ENCODE measurements around the gene SLC9A3.

Gene SLC9A3

DNA sequence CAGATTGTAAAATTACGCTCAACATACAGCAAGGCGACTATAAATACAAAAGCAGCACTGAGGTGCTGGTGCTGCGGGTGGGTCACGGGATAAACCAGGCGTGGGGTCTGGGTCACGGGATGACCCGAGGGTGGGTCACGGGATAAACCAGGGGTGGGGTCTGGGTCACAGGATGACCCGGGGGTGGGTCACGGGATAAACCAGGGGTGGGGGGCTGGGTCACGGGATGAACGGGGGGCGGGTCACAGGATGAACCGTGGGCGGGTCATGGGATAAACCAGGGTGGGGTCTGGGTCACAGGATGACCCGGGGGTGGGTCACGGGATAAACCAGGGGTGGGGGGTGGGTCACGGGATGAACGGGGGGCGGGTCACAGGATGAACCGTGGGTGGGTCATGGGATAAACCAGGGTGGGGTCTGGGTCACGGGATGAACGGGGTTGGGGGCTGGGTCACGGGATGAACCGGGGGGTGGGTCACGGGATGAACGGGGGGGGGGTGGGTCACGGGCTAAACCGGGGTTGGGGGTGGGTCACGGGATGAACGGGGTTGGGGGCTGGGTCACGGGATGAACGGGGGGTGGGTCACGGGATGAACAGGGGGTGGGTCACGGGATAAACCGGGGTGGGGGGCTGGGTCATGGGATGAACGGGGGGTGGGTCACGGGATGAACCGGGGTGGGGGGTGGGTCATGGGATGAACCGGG is 30.2 kb upstream of the SLC9A3 start:
- no peak for DNase-seq

DNA sequence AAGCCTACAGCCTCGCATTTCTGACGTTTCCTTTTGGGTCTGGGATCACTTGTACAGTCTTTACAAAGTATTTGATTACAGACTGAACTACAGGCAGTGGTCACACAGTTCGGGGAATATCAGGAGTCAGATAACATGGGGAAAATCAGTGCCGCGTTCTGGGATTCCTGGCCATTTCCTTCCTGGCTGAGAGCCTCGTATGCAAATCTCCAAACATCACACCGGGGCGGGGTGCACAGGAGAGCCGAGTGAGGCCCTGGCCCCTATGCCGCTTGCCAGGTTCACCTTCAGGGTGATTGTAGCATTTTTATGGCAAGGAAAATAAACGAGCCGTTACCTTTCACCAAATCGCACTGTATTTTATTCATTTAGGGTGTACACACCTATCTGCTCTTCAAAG is 29.6 kb upstream of the SLC9A3 start:
- no peak for DNase-seq

DNA sequence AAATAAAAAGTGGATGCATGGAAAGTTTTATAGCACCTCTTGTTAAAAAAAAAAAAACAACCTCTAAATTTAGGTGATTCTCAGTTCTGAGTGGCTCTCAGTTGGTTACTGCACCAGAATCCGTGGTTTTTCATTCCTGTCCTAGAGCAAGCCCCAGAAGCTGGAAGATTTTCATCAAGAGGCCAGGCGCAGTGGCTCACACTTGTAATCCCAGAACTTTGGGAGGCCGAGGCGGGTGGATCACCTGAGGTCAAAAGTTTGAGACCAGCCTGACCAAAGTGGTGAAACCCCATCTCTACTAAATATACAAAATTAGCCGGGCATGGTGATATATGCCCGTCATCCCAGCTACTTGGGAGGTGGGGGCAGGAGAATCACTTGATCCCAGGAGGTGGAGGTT is 27.2 kb upstream of the SLC9A3 start:
- DNase-seq, result no peak

DNA sequence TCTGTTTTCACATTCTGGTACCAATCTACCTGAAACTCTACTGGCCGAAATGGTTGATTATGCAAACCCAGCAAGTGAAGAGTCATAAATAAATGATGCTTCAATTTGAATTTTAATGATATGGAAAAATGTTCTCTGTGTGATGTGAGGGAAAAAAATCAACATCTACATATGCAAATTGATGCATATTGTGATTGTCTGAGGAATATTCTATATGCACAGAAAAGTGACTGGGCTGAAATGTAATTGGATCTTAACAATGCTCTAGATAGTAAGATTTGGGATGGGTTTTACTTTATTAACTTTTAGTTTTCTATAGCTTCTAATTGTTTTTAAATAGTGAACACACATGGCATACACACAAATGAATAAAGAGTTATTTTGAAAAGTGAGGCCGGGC is 25.0 kb upstream of the SLC9A3 start:
- no peak for DNase-seq

DNA sequence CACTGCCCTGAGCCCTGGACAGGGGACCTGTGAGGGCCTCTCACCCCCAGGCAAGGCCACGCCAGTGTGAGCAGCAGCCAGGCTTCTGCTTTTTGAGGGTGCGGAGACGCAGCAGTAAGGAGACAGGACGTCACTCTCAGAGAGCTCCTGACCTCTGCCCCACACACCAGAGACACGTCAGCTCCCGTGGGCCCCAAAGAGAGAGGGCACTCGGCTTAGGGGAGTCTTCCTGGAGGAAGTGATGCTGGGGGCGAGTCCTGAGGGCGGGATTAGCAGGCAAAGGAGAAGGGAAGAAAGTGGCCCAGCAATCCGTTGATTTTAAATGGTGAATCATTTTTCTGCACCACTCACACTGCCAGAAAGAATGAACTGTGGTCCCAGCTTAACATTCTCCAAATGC is 24.0 kb upstream of the SLC9A3 start:
- no peak for DNase-seq

DNA sequence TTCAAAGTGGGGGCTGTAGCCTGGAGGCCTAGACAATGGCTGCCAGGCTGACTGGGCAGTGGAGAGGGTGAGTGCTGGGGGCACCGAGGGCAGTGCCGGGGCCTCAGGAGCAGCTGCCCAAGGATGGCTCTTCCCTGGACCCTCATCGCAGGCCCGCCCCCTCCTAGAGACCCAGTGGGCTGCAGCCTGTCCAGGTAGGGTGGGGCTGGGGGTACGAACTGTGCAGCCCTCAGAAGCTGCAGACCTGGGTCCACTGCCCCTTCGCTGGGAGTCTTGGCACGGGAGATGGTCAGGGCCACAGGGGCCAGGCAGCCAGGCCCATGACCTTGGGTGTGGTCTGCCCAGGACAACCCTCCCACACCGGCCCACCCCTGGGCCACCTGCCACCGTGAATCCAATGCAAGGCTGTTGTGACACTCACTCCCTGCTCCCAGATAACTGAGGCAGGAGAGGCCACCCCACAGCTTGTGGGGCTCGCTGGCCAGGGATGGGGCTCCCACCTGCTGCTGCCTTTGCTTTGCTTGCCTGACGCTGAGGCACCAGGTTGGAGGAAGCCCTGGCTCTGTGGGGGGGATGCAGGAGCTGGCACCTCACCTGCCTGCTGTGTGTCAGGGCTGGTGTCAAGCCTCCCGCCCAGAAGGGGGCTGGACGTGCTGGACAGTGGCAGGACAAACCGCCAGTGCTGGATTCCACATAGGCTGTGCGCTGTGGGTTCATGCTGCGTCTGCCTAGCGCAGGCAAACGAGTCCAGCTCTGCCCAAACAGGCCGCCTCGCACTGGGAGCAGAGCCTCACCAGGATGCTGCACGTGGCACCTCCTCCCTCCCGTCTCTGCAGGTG is 23.1 kb upstream of the SLC9A3 start:
- DNase-seq, result no peak

DNA sequence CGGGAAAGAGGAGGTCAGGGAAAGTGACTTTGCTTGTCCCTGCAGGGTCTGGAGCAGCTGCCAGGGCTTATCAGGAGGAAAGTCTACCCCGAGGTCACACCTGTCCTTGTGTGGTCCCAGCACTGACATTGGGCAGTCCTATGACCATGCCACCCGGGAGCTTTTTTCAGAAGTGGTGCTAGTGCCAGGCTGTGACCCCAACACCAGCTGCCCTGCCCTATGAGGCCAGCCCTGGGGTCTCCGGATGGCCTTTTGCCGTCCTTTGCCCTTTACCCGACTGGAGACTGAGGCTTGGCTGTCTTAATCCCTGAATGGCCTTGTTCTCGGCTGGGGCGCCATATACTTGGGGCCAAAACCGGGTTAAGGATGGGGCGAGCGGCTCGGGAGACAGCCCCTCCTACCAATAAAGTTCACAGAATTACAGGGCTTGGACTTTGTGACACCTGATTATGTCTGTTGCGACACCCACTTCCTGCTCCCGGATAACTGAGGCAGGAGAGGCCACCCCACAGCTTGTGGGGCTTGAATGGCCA is 22.2 kb upstream of the SLC9A3 start:
- DNase-seq, result no peak

DNA sequence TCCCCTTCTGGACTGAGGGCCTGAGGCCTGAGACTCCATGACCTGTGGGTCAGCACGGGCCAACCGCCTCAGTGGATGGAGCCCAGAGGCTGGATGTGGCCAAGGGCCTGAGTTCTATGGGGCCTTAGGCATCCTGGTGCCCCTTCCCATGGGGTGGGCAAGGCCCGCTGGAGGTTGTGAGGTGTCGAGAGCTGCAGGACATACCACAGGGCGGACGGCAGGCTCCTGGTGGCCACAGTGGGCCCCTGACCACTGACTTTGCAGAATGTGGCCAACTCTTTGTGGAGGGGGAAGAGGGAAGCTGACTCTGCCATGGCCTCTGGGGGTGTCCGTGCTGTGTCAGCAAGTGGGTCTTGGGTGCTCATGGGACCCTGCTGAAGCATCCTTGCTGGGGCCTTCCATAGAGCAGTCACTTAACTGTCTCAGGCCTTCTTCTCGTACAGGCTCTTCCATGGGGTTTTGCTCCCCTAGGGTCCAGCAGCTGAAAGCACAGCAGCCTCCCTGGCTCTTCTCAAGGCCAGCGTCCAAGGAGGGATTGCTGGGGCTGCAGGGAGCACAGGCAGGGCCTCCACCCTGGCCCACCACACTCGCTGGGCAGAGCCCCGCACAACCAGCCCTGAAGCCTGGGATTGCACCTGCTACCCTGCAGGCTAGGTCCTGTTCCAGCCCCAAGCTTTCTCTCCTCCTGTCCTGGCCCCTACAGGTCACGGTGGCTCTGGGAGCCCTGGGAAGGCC is 21.6 kb upstream of the SLC9A3 start:
- DNase-seq, result no peak

DNA sequence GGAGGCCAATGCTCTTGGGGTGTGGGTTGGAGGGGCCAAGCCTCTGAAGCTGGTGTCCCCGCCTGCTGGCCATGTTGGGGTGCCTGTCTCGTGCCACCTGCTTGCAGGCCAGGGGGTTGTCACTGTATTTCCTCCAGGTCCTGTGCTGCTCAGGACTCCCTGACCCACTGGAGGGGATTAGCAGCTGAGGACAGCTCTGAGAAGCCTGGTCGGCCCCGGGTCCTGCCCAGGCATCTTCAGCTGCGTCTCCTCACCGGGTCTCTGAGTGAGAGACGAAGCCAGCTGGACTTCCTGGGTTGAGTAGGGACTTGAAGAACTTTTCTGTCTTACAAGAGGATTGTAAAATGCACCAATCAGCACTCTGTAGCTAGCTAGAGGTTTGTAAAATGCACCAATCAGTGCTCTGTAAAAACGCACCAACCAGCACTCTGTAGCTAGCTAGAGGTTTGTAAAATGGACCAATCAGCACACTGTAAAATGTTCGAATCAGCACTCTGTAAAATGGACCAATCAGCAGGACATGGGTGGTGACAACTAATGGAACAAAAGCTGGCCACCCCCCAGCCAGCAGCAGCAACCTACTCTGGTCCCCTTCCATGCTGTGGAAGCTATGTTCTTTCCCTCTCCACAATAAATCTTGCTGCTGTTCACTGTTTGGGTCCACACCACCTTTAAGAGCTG is 20.6 kb upstream of the SLC9A3 start:
- no peak for DNase-seq

DNA sequence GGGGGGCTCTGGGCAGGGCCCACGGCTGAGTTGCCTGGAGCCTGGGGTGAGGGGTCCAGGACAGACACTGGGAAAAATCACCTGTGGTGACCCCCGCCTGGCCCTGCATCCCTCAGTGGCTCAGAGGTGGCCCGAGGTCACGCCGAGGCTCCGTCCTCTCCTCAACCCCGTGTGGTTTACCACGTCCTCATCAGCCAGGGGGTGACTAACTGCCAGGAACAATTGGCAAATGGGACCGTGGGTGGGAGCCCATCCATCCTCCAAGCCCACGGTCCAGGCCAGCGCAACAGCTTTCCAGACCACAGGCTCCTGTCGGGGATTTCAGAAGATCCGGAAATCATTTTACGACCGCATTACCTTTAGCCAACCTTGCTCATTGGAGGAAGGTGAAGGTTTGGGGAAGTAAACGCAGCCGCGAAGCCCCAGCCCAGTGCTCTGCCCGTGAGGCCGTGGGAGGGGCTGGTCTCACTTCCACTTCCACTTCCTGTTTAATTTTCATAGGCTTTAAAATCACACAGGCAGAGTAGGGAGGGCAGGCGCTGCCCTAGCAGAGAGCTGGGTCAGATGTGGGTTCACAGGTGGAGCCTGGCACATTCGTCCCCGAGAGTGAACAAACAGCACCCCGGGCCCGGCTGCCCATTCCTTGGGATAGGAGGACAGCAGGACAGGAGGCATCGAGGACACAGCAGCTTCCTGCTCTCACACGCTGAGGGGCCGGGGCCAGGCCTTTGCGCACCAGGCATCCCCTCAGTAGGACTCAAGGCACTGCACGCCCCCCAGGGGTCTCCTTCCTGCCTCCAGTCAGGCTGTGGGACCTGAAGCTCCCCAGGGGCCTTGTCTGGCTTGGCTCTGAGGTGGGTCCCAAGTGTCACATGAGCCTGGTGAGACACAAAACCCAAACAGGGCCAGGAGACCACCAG is 19.8 kb upstream of the SLC9A3 start:
- DNase-seq, result no peak

DNA sequence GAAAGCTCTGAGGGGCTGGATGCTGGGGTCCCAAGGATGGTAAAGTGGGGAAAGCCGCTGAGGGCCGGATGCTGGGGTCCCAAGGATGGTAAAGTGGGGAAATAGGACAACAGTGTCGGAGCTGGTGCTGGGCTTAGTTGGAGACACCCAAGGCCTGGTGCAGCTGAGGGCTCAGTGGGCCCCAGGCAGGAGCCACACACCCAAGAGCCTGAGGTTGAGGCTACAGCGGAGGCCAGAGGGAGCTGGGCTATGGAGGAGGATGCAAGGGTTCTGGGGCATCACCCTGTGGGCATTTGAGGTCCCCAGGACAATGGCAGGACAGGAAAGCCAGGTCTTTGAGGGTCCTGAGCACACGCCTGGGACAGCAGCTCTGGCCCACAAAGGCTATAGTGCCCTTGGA is 19.1 kb upstream of the SLC9A3 start:
- no peak for DNase-seq

DNA sequence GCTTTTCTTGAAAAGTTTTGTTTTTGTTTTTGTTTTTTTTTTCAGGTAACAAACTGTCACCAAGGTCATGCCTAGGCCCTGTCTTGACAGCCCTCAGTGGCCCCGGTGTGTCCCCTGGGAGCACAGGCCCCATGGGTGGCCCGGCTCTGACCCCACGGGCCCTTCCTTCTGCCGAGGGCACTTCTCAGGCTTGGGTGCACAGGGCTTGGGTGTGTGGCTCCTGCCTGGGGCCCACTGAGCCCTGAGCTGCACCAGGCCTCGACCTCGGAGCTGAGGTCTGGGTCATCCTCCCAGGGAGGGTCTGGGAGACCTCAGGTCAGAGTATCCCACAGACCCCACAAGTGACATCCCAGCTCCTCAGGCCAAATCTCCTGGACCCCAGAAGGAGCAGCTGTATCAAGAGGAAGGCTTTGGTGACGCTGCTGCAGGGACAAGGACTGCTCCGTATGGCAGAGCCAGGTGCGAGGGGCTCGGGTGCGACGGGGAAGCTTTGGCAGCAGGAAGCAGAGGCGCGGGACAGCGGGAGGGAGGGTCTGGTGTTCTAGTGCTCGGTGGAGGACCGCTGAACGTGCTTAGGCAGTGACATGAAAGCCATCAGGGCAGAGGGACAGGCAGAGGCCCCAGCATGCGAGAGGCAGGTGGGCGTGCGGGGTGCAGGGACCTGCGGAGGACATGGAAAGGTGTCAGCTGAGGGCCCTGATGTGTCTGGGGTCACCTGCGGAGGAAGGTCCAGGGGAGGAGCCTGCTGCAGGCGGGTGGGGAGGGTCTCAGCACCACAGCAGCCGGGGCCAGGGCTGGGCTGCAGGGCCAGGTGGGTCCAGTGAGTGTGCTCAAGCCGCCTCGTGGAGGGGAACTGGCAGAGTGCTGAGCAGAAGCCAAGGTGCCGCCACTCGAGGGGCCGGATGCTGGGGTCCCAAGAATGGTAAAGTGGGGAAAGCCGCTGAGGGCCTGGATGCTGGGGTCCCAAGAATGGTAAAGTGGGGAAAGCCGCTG is 18.4 kb upstream of the SLC9A3 start:
- no peak for DNase-seq

DNA sequence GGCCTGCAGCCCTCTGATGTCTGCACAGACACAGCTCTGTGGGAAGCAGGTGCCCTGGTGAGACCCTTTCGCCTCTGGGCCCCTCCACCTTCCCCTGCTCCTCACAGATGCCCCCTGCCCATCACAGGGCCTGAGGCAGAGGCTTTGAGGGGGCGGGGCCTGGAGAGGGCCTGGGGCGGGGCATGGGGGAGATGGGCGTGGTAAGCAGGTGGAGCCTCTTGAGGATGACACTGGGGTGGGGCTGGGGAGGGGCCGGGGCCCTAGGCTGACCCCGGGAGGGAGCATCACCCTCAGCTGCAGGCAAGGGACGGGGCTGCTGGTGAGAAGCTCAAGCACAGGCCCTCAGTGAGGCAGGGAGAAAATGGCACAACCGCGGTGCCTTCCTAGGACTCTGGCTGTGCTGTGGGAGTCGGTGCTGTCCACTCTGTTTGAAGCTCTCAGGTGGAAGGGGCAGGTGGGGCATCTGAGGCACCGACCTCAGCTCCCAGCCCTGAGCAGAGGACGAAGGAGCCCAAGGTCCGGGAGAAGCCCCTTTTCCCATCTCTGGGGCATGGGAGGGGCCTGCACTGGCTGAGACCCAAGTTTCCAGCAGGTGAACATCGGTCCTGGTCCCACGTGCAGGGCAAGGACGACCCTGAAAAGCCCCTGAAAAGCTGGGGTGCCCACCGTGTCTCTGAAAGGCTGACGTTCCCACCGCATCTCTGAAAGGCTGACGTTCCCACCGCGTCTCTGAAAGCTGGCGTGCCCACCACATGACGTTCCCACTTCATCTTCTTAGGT is 17.5 kb upstream of the SLC9A3 start:
- no peak for DNase-seq

DNA sequence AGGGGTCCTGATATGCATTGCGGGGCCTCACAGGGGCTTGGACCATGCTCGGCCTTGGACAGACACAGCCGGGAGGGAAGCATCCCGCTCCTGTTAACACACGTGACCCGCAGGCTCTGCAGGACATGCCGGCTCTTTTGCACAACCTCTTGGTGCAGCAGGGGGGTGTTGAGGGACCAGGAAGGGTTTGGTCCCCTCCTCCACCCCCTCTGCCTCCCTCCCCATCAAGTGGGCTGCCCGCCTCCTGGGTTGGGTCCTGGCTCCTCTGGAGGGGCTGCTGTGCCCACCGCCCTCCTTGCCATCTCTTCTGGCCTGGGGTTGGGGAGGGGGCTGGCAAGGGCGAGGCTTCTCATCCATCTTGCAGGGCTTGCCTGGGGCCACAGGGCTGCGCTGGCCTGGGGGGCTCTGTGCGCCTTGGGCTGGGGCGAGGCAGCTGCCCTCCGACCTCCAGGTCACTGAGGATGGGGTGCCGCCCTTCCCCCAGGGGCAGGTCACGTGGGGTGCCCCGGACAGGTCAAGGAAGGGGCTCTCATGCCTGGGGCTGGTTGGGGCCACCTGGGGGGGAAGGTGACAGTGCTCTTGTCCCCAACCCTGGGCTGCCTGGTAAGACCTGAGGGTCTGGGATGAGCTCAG is 16.8 kb upstream of the SLC9A3 start:
- no peak for DNase-seq

DNA sequence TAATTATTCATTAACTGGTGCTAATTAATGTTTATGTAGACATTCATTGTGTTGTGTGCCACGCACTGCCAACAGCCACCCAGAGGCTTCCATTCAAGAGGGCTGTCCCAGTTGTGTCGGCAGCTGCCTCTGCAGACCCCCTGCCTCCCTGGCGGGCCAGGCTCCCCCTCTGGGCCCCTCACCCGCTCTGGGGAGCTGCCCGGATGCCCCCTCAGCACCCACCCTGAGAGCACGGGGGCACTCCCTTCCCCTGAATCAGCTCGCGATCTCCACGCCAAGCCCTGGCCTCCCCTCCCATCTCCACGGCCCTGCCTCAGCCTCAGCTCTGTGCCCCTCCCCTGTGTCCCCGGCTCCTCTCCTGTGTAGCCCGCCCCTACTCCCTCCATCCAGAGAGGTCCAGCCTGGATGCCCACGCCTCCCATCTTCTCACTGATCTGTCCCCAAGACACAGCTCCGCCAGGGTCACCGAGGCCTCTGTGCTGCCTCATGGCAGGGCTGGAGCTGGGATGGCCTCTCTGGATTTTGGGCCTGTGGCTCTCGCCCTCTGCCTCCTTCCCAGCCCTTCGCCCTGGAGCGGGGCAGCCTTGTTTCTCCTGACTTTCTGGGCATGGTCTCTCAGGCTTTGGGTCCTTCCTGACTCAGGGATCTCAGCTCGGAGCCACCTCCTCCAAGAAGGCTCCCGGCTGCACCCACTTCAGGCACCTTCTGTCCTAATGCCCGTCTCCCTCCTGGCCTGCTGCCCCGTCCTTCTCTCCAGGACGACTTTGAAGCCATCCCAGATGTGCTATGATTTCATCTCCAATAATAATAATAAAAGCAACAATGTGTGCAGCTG is 16.0 kb upstream of the SLC9A3 start:
- DNase-seq, result no peak

DNA sequence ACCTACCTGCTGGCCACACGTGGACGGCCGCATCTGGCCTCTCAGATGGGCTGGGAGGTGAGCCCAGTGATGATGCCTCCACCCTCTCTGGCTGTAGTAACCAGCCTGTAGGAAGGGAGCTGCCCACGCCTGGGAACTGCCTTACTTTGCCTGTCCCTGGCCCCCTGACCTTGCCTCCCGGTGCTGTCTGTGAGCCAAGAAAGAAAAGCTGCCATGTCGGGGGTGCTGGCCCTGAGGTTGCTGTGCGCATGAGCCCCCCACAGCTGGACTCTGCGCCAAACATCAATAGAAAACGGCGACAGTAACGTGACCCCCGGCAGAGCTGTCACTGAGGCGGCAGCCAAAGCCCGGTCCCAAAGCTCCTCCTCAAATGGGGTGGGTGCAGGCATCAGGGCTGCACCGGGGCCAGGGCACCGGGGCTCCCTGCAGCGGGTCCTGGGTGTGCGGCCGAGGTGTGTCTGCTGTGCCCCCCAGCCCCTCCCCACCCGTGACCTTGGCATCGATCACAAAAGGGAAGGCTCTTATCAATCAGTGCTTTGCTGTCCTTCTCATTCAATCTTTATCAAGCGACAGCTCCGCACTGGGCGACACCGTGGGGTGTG is 15.3 kb upstream of the SLC9A3 start:
- no peak for DNase-seq

DNA sequence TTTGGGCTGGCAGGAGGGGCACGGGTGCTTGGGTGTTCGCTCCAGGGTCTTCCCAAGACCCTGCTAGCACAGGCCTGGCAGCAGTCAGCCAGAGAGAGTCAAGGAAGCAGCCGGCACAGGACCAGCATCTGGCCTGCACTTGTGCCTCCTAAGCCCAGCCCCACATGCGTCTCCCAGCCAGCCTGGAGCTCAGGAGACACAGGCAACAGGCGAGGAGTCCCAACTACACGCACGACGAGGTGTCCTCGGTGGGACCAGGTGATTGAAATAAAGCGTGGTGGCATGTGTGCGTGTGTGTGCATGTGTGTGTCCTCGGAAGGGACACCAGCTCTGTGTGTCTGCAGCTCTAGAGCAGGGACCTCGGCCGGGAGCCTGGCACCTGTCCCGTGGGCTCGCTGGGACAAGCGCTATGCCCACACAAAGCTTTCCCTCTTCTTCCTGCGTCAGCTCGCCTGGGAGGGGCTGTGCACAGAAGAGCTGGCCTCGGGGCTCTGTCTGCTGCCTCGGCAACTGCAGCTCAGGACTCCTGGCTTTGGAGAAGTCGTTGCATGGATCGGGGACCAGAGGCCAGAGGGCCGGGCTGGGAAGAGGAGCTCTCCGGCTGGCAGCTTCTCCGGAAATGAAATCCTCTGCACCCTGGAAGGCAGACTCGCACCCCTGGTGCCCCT is 14.7 kb upstream of the SLC9A3 start:
- no peak for DNase-seq

All from cerebellar nuclear complex (tissue), 1 donor.